Stimulated activated CD4-positive, alpha-beta T cell treated with anti-CD3 and anti-CD28 coated beads, Interleukin-4, amount 100 ng/mL, for 24 hours (primary cell): ENCODE data around the gene ASPSCR1.
"Not testable (repeated sequence)": the region's sequence is repeated elsewhere in the genome, so short reads cannot be mapped to it uniquely, and the experiment has no call there.

Source experiments
- DNase-seq: peaks from one replicate; pipeline ENCODE4 v3.0.0-alpha.2; 2020

Gene ASPSCR1

DNA sequence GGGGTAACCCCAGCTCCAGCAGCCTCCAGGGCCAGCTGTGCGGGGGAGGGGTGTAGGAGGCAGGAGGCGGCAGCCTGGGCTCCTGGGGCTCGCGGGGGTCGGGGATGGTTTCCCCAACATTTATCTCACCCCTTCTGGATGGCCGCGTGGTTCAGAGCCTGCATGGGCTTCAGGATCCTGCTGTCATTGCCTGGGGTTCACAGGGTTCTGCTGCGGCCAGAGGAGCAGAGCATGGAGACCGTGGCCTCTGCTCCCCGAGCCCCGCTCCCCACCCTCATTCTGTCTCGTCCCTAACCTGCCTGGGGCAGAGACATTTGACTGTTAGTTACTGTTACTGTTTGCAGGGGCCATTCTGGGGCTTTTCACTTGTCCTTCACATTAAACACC, 35.3 kb upstream of the ASPSCR1 start:
- DNase-seq, result no peak

DNA sequence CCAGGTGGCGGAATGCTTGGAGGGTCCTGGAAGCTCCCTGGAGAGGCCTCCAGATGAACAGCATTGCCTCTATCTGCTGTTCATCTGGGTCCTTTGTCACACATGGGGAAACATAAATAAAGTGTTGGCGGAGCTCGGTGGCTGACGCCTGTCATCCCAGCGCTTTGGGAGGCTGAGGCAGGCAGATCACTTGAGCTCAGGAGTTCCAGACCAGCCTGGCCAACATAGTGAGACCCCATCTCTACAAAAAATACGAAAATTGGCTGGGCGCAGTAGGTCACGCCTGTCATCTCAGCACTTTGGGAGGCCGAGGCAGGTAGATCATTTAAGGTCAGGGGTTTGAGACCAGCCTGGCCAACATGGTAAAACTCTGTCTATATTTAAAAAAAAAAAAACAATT, 32.6 kb upstream of the ASPSCR1 start:
- DNase-seq, result no peak

DNA sequence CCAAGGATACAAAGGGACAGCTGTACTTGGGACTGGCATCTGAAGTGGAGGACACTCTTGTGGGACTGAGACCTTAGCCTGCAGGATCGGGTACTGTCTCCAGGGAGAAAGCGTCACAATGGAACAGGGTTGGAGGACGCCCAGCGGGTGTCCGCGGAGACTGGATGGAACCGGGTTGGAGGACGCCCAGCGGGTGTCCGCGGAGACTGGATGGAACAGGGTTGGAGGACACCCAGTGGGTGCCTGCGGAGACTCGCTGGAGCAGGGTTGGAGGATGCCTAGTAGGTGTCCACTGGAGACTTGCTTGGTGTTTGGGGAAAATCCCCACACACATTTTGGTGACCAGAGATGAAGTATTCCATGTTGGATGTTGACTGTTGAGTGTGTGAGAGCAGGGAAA, 30.2 kb upstream of the ASPSCR1 start, which contains the start of gene MYADML2:
Gene MYADML2 (minus strand): TSS at position 45 of the 400 bp plus-strand sequence. CDS start 5,492 bp downstream, outside the sequence.
- no peak for DNase-seq

DNA sequence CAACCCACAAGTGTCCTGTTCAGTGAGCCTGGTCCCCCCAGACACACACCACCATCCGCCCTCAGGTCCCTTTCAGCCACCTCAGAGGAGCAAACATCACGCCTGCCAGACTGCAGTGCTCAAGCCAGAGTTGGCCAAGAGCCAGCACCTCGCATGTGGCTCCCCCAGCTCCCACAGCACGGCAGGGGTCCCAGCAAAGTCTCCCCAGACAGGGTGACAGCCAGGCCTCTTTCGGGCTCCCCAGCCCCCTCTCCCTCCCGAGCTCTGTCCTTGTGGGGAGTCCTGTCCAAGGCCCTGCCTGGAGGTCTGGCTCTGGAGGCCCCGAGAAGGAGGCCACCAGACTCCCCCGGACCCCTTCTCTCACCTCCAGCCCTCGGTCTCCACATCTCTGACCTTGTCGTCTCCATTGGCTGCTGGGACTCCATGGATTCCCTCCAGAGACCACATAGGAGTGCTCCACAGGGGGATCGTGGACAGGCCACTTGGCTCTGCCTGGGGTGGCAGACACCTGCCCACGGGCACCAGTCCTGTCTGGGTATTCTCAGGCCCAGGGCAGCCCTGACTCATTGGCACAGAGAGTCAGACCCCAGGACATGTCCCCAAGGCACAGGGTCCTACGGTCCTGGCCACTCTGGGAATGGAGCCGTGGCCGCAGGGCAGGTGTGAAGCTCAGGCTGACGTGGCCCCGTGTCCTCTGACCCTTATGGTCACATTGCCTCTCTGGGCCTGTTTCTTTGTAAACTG, 28.6 kb upstream of the ASPSCR1 start:
- DNase-seq, result no peak

DNA sequence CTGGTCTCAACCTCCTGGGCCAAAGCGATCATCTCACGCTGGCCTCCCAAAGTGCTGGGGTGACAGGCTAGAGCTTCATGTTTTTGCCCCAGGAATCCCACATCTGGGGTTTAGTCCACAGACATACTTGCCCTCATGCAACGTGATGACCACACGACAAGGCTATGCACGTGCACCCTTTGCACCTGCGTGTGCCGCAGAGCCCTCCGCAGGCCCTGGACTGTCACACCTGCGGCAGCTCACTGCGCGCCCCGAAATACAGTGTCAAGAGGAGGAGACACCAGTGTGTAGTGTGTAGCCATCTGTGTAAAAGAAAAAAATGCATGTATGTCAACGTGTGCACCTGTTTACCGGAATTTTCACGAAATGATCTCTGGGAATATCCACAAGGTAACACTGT, 26.9 kb upstream of the ASPSCR1 start:
- no peak for DNase-seq

DNA sequence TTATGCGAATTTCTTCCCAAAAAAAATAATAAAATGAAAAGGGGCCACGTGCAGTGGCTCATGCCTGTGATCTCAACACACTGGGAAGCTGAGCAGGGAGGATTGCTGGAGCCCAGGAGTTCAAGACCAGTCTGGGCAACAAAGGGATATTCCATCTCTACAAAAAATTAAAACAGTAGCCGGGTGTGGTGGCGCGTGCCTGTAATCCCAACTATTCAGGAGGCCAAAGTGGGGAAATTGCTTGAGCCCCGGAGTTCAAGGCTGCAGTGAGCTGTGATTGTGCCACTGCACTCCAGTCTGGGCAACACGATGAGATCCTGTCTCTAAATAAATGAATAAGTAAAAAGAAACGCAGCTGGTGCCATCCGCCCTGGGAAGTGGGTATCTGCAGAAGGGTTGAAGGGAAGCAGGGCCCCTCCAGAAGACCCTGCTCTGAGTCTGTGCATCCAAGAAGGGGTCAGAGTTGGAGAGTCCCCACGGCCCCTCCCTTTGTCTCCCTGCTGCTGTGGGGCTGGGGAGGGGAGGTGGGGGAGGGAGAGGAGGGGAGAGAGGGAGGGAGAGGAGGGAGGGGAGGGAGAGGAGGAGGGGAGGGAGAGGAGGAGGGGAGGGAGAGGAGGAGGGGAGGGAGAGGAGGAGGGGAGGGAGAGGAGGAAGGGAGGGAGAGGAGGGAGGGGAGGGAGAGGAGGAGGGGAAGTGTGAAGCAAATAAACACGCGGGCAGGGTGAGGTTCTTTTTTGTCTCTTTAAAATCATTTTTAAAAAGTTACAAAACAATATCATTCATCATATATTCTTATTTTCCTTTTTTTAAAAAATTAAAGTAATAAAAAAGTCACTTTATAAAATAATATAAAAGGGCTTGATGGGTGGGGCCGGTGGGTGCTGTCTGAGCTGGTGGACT, 25.4 kb upstream of the ASPSCR1 start:
- DNase-seq, result no peak

DNA sequence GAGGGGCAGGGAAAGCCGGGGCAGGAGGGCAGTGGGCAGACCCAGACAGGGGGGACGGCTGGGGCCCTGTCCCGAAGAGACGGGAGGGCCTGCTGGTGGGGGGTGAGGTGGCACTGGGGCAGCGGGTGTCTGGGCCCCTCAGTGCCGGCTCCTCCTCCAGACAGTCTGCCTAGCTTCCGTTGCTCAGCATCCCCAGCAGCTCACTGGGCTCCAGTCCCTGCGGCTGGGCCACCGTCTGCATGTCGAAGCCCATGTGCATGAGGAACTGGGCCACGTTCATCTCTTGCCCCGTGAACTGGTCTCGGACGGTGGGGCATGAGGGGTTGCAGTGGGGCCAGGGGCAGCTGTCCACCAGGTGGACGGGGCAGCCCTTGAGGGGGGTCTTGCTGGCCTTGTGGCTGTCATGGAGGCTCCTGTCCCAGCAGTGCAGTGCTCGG, 24.6 kb upstream of the ASPSCR1 start:
- DNase-seq, result no peak

DNA sequence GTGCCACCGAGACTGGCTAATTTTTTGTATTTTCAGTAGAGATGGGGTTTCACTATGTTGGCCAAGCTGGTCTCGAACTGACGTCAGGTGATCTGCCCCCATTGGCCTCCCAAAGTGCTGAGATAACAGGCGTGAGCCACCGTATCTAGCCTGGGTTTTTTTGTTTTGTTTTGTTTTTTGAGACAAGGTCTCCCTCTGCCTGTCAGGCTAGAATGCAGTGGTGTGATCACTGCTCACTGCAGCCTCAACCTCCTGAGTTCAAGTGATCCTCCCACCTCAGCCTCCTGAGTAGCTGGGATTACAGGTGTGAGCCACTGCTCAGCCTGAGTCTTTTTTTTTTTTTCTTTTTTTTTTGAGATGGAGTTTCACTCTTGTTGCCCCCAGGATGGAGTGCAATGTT, 24.0 kb upstream of the ASPSCR1 start:
- DNase-seq, result not testable (repeated sequence)

DNA sequence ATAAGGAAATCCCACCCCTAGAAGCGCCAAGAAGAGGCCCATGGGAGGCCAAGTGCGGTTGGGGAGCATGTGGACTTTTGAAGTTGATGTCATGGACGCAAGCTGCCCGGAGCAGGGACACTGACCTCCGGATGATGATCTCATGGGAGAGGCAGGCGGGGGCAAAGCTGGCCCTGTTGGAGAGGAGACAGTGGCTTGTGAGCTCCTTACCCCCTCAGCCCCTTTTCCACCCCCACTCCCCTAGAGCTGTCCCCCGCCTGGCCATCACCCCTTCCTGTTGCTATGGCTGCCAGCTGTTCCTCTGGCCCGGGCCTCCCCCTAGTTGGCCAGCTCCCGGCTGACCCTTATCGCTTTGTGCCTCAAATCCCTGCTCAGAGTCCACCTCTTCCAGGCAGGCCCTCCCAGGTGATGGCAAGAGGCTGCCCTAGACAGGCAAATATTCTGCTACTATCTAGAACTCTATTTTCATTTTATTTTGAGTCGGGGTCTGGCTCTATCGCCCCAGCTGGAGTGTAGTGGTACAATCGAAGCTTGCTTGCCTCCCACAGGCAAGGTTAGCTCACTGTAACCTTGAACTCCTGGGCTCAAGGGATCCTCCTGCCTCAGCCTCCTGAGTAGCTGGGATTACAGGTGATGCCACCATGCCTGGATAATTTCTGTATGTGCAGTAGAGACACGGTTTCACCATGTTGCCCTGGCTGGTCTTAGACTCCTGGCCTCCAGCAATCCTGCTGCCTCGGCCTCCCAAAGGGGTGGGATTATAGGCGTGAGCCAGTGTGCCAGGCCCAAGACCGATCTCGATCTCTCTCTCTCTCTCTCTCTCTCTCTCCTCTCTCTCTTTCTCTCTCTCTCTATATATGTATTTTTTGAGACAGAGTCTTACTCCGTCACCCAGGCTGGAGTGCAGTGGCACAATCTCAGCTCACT, 23.0 kb upstream of the ASPSCR1 start:
- no peak for DNase-seq

DNA sequence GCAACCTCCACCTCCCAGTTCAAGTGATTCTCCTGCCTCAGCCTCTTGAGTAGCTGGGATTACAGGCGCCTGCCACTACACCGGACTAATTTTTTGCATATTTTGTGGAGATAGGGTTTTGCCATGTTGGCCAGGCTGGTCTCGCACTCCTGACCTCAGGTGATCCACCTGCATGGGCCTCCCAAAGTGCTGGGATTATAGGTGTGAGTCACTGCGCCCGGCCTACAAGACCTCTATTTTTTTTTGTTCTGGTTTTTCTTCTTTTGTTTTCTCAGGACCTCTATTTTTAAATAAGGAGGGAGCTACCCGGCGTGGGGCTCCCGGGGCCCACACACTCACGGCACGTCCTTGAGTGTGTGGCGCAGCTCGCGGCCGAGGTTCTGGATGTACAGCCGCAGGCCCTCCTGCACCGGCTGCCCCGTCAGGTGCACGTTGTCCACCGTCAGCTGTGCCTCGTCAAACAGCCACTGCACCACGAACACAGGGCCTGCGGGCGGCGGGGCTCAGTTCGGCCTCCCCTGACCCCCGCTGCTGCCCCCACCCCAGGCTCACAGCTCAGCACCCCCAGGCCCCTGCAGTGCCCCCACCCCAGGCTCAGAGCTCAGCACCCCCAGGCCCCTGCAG, 22.3 kb upstream of the ASPSCR1 start:
- no peak for DNase-seq

DNA sequence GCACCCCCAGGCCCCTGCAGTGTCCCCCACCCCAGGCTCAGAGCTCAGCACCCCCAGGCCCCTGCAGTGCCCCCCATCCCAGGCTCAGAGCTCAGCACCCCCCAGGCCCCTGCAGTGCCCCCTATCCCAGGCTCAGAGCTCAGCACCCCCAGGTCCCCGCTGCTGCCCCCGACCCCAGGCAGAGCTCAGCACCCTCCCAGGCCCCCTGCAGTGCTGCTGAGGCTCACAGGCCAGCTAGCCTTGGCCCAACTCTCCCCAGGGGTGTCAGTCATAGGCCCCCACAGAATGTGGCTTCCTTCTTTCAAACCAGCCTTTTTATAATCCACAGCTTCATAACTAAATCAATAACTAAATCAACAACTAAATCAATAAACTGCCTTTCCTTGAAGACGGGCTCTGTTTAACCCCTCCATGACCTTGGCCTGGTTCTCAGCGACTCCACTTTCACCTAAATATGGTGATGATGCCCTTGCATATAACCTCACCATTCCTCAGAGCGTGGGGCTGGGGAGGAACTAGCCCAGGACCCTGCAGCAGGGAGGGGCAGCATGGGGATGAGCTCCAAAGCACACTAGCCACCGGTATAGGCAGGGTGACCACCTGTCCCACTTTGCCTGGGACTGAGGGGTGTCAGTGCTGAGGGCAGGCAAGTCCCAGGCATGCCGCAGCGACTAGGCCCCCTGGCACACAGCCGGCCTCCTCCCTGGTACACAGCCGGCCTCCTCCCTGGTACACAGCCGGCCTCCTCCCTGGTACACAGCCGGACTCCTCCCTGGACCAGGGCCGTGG, 21.5 kb upstream of the ASPSCR1 start:
- no peak for DNase-seq

DNA sequence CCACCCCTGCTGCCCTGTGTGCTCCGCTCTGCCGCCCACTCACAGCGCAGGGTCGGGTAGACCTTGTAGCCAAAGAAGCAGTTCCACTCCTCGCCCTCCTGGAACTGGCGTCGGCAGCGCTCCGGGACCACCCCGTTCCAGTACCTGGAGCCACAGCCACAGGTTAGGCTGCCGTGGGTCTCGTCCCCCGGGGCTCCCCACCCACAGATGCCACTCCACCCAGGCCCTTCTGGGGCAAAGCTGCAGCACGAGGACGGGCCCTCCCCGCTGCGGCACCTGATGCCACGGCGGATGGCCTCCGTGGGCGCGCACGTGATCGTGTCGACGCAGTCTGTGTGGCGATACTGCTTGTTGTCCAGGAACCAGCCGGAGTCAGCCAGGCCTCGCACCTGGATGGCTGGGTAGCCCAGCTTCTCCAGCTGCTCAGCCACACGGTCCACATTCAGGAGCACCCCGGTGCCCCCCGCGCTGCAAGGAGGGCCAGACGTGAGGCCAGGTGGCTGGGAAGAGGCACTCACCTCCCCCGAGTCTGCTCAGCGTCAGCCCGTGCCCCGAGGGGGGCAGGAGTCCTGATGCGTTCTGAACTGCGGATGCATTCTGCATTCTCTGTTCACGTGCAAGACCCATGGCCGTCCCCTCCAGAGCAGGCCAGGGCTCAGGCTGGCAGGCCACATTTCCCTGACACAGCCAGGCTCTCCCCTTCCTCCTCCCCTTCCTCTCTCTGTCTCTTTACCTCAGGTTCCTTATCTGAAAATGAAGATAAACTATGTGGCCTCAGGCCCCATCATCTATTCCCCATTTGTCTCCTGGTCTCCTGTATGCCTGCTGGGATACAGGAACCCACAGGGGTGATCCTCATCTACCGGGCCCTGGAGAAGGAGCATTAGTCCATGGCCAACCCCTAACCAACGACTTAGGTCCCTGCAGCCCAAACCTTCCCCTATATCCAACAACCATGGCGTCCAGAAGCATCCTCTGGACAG, 20.5 kb upstream of the ASPSCR1 start:
- no peak for DNase-seq

DNA sequence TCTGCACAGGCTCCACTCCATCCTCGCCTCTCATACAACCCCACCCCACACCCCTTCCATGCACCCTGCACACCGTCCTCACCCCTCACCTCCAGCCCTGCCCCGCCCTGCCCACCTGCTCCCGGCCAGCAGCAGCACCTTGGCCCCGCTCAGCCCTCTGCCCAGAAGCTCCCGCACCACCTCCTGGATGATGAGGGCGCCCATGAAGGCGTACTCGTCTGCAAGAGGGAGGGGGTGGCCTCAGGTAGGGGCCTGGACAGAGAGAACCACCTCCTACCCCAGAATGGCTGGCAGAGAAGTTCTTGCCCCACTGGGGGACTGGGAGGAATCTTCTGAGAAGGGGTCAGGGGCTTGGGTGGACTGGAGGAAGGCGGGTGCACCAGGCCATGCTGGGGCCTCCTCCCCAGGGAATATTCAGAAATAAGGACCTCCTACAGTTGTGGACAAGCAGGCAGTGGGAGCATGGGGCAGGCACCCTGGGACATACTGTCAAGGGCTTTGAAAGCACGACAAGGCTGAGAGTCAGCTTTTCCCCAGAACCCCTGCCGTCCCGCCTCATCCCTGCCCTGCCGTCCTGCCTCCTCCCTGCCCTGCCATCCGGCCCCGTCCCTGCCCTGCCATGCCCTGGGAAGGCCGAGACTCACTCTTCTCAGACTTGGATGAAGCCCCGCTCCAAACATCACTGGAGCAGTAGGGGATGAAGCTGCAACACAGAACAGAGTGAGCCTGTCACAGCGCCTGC, 19.6 kb upstream of the ASPSCR1 start:
- DNase-seq, result no peak

DNA sequence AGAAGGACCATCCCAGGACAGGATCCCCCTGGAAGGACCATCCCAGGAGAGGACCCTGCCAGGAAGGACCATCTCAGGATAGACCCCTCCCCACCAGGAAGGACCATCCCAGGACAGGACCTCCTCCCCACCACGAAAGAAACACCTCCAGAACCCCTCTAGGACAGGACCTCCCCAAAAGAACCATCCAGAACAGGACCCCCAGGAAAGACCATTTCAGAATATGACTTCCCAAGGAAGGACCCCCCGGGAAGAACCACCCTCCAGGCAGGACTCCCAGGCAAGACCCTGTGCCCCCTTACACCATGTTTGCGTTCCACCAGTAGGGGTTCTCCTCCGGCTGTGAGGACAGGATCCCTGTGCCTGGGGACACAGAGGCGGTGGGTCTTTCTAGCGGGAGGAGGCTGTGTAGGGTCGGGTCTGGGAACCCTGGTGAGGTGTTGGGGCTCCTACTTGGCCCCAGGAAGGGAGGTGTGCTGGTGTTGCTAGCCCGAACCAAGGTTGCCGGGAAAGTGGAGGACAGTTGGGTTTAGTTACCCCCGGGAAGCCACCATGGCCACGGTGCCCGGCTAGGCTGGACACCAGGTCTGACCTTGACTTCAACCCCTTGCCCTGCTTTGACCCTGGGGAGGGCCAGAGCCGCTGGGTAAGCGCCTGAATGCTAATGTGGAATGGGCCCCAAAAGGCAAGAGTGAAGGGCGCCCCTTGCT, 18.6 kb upstream of the ASPSCR1 start:
- DNase-seq, result no peak

DNA sequence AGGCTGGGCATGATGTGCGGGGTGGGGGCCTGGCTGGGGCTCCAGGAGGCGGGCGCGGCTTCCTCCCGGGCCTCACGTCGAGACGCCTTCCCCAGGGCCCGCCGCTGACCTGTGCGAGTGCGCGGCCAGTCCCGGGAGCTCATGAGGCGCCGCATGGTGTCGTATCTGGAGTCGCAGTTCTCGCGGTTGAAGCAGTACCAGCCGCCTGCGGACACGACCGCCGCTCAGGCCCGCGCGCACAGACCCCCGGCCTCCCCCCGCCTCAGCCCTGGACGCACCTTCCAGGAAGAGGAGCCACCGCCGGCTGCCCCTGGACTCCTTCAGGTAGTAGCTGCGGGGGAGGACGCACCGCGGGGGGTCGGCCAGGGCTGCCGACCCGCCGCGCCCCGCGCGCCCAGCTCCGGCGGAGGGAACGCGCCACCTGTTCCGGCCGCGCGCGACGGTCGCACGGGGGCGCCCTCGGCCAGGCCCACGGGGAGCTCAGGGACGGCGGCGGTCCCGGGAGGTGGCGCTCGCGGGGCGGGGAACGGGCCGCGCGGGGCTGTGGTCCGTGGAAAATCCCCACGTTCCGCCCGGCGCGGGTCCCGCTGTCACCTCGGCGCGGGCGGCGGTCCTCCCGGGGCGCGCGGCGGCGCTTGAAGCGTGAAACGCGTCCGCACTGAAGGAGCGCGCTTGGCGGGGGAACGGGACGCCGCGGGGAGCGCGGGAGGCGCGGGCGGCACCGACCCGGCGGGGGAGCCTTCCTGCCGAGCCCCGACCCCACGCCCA, 17.9 kb upstream of the ASPSCR1 start:
- DNase-seq, result peak; percentile 80

DNA sequence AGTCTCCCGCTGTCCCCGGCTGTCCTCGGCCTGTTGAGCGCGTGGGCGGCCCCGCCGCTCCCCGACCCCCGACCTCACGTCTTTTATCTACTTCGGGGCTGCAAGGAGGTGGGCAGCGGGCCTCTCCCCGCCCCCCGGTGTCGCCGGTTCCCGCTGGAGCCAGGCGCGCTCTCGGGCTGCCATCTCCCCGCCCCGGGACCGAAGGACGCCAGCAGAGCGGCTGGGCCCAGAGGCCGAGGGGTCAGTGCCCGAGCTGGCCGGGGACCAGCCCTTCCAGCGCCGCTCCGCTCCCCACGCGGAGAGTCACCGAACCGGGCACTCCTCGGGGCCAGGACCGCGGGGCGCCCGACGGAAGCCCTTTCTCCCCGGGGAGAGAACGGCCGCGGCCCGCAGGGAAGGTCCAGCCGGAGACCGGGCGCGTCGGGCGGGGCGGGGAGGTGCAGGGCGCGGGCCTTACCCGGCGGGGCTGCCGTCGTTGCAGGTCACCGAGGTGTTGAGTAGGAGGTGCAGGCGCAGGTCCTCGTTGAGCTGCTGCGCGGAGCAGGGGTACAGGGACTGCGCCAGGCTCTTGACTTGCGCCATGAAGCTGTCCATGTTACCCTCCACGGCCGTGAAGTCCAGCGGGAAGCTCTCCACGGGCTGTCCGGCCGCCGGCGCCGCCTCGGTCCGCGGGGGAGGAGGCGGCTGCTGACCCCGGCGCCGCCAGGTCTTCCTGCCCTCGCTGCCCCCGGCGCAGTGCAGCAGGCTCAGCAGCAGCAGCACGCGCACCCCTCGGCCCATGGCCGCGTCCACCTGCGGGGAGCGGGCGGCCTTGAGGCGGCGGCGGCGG, 17.1 kb upstream of the ASPSCR1 start:
- DNase-seq, result no peak

DNA sequence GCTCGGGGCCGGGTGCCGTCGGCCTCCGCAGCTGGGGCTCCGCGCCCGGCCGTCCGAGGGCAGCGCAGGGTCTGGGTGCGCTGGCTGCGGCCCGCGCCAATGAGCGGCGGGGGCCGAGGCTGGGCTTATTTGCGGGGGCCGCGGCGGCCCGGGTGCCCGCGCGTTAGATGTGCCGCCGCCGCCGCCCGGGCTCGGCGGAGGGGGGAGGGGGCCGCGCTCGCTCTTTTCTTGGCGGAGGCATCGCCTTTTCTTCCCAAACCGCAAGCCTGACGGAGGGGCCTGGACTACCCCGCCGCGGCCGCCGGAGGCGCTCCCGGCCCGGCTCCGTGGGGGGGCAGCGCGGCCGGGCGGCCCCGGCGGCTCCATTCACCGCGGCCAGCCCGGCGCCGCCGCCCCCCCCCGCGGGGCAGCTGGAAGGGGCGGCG, 16.3 kb upstream of the ASPSCR1 start, which contains the start of gene NOTUM:
Gene NOTUM (minus strand): TSS at position 101 of the 425 bp plus-strand sequence. CDS start 278 bp downstream, outside the sequence.
- no peak for DNase-seq
